Astrocyte of the cerebellum (primary cell): ENCODE data around the gene TCERG1L.

Experiments
- DNase-seq: peaks from one replicate; pipeline ENCODE4 v3.0.0-alpha.2; 2011; ENCODE audit warnings: low read depth
- H3K4me3 ChIP-seq: 2 replicates; pipeline ENCODE4 v1.5.1; 2011; ENCODE audit warnings: mild to moderate bottlenecking, low read depth, low read length, moderate library complexity
- CTCF ChIP-seq: IDR thresholded peaks from 2 replicates; pipeline ENCODE4 v1.5.1; 2012; ENCODE audit warnings: low read length, low read depth, moderate library complexity, mild to moderate bottlenecking; ENCODE audit errors: missing control alignments
- in situ Hi-C: cut with HindIII; loops from 2 replicates; pipeline ENCODE4 v1.10.0; 2017; ENCODE audit warnings: low sequenced_read_pairs

The TCERG1L gene

GRCh38 chr10:131129544-131129943 is 182.0 kb downstream of the TCERG1L start:
- DNase-seq = no peak
- H3K4me3 ChIP-seq = no peak overlapping the region
- TF ChIP-seq CTCF = no peak
- in situ Hi-C loops = no loop called here

- no peak for TF ChIP-seq CTCF
- no peak for DNase-seq
- H3K4me3 ChIP-seq = no peak overlapping the region
- in situ Hi-C loops = no loop called here
These were observed 182.8 kb downstream of the TCERG1L start for GRCh38 chr10:131128731-131129130.

GRCh38 chr10:131127610-131128009 is 183.9 kb downstream of the TCERG1L start:
- no peak for DNase-seq
- in situ Hi-C loops = no loop called here
- TF ChIP-seq CTCF = no peak
- H3K4me3 ChIP-seq = no peak overlapping the region

- no peak for TF ChIP-seq CTCF
- H3K4me3 ChIP-seq = no peak overlapping the region
- in situ Hi-C loops = no loop called here
- no peak for DNase-seq
These were observed 184.4 kb downstream of the TCERG1L start for GRCh38 chr10:131127138-131127589.

- no peak overlapping the region for H3K4me3 ChIP-seq
- in situ Hi-C loops = no loop called here
- no peak for TF ChIP-seq CTCF
These were observed 185.0 kb downstream of the TCERG1L start for GRCh38 chr10:131126321-131127137.

GRCh38 chr10:131125511-131126225 is 185.9 kb downstream of the TCERG1L start:
- no peak overlapping the region for H3K4me3 ChIP-seq
- in situ Hi-C loops = no loop called here
- no peak for TF ChIP-seq CTCF
- no peak for DNase-seq

More at GRCh38 chr10:131126321-131127137, 185.0 kb downstream of the TCERG1L start:
- DNase-seq = no peak
